Motor neuron (in vitro differentiated cells): ENCODE data around the gene SERPIND1. TPM values are rescaled to one million over a fixed set of nuclear protein-coding genes. Genes with fewer than 3 reads are reported as not detected.
"Not testable (repeated sequence)": the region's sequence is repeated elsewhere in the genome, so short reads cannot be mapped to it uniquely, and the experiment has no call there.

ENCODE experiments used
- ATAC-seq, 8 experiments: fragments of 200-7000 bp; cut with Tn5 transposase; replicated peaks in 6 of 8; 2 replicates each; pipeline ENCODE4 v1.8.0; 2021; ENCODE audit warnings: mild to moderate bottlenecking in 8 of 8, moderate library complexity in 8 of 8
- H3K27ac ChIP-seq, 2 donors: fragments of 250-450 bp; sonication (Bioruptor Pico); 2 replicates each; pipeline ENCODE4 v1.9.0; 2021; ENCODE audit warnings: antibody characterized with exemption in 2 of 2, mild to moderate bottlenecking in 2 of 2, moderate library complexity in 1 of 2
- H3K4me1 ChIP-seq, 2 donors: fragments of 250-450 bp; sonication (Bioruptor Pico); replicated peaks in 1 of 2; 2 replicates each; pipeline ENCODE4 v1.6.1; 2021; ENCODE audit warnings: antibody characterized with exemption in 2 of 2, mild to moderate bottlenecking in 2 of 2, moderate library complexity in 1 of 2
- H3K4me3 ChIP-seq, 5 donors: fragments of 250-450 bp; sonication (Bioruptor Pico); 2 replicates each; pipeline ENCODE4 v1.9.0; 2021; ENCODE audit warnings: antibody characterized with exemption in 5 of 5, mild to moderate bottlenecking in 5 of 5, moderate library complexity in 4 of 5
- WGBS, 10 experiments: fragments of 450-650 bp; shearing (Covaris generic); methylation state at CpG; one replicate each; pipeline ENCODE4 v1.0.0; 2022; 5-methylcytosine and 5-hydroxymethylcytosine counted together
- in situ Hi-C, 9 experiments: fragments of 400-800 bp; cut with MboI; loops; one replicate each; pipeline ENCODE4 v1.15.0; 2021; ENCODE audit warnings: low sequenced_read_pairs in 9 of 9, low pct_unique_long_range_greater_than_20kb in 2 of 9; ENCODE audit not compliant: unreplicated experiment in 9 of 9
- total RNA-seq, 8 experiments: library from RNA; unstranded; fragments of 300-600 nt; gene quantifications; 2 replicates each; pipeline versions ENCODE4 v1.2.3 to v1.2.4, GENCODE V29; 2022

Gene SERPIND1
- total RNA-seq, 8 experiments from 2014 or later = 0.17 to 1.8 (median 0.66) TPM

GRCh38 chr22:20765938-20766337 lies 8.0 kb upstream of the SERPIND1 start:
- Histone ChIP-seq H3K4me1 (no peaks in the 10 kb centered on the region), H3K27ac (peak overlapping the region in 1 of 2 donors; percentile 36), H3K4me3 (no peak overlapping the region)
- WGBS, 10 experiments = 83 to 100% (median 100%) methylated on average over 1 to 2 of the region's 2 CpGs; no CpG with 5 or more reads in 4 of the 10 experiments
- ATAC-seq = no peak
- in situ Hi-C loops = no loop called here

DNA sequence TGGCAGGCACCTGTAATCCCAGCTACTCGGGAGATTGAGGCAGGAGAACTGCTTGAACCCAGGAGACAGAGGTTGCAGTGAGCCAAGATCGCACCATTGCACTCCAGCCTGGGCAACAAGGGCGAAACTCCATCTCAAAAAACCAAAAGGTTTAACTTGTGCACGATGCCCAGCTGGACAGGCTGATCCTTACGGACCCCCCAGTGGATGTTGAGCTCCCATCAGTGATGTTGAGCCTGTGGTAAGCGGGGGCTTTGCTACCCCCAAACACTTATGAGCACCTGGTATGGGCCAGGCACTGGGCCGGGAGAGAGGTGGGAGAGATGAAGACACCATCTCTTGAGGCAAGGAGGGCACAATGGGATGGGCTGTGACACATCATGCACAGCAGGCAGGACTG lies 7.4 kb upstream of the SERPIND1 start:
- ATAC-seq = no peak
- Histone ChIP-seq H3K27ac (no peak overlapping the region), H3K4me1 (no peaks in the 10 kb centered on the region), H3K4me3 (no peak overlapping the region)
- WGBS, 10 experiments = 80 to 100% (median 90%) methylated on average over 1 to 4 of the region's 7 CpGs; no CpG with 5 or more reads in 5 of the 10 experiments
- in situ Hi-C loops = no loop called here

DNA sequence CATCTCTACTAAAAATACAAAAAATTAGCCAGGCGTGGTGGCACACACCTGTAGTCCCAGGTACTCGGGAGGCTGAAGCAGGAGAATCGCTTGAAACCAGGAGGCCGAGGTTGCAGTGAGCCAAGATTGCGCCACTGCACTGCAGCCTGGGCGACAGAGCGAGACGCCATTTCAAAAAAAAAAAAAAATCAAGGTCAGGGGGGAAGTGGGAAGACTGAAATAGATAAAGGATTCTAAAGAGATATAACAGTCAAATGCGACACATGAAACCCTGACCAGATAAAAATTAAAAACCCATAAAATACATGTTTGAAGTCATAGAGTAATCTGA lies 4.5 kb upstream of the SERPIND1 start:
- WGBS, 10 experiments = 80 to 100% (median 92%) methylated on average over 1 to 9 of the region's 9 CpGs; no CpG with 5 or more reads in 3 of the 10 experiments
- ATAC-seq, H3K27ac ChIP-seq, H3K4me3 ChIP-seq, in situ Hi-C loops, H3K4me1 ChIP-seq: not testable (repeated sequence)

DNA sequence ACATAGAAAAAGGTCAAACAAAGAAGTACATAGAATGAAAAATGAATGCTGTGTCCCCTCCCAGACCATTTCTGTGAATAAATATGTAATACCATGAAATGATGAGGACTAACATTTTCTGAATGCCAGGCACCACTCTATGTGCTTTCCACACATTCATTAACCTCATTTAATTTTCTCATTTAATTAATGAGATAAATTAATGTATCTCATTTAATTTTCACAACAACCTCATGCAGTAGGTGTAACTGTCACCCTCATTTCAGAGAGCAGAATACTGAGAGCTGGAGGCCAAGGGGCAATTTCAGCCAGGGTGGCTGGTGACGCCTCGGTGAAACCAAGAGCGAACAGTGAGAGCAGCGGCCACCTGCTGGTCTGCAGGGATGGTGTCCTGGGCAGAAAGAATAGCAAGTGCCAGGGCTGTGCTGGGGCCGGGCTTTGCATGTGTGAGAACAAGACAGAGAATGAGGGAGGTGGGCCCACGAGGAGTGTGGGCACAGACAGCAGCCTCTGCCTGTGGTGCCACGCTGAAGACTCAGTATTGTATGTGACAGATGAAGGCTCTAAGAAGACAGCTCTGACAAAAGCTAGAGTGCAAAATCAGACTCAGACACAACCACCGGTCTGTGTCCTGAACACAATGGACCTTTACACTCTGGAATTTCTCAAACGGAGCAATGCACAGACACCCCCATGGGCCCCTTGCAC lies 1.8 kb upstream of the SERPIND1 start:
- H3K4me1 ChIP-seq = no peaks in the 10 kb centered on the region
- H3K4me3 ChIP-seq = no peak overlapping the region
- peak in 4 of 8 experiments; percentile 12 to 36 (median 20) for ATAC-seq
- 73 to 100% (median 89%) methylated on average over 1 to 8 of the region's 9 CpGs; no CpG with 5 or more reads in 2 of the 10 experiments for WGBS, 10 experiments
- H3K27ac ChIP-seq = peak overlapping the region in 1 of 2 donors; percentile 41
- in situ Hi-C loops = no loop called here

DNA sequence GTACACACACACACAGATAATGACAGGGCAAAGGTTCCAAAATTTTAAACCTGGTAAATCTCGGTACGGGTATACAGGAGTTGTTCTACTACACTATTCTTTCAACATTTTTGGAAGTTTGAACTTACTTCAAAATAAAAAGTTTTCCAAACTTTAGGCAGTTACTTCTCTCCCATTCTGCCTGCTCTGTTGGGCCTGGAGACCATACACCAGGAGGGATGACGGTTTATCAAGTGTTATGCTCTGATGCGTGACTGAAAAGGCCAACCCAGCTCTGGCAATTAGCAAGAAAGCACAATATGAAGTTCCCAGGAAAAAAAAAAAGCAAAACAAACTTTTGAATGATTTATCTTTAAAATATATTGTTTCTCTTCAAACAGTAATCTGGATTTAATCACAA lies 969 bp downstream of the SERPIND1 start:
- in situ Hi-C loops = loop anchor here in 1 of 9 experiments (25.0 kb wide), 1 partner anchor 112 kb away; no protein-coding TSS in a partner anchor
- WGBS, 10 experiments = 92 to 100% (median 100%) methylated on average over 1 to 4 of the region's 4 CpGs; no CpG with 5 or more reads in 2 of the 10 experiments
- H3K4me1 ChIP-seq = no peaks in the 10 kb centered on the region
- ATAC-seq = no peak
- no peak overlapping the region for H3K27ac ChIP-seq
- no peak overlapping the region for H3K4me3 ChIP-seq

GRCh38 chr22:20775342-20775895 lies 1.5 kb downstream of the SERPIND1 start:
- H3K4me1 ChIP-seq = no peaks in the 10 kb centered on the region
- H3K4me3 ChIP-seq = no peak overlapping the region
- H3K27ac ChIP-seq = no peak overlapping the region
- in situ Hi-C loops = loop anchor here in 1 of 9 experiments (25.0 kb wide), 1 partner anchor 112 kb away; no protein-coding TSS in a partner anchor
- 70 to 100% (median 93%) methylated on average over 1 to 4 of the region's 4 CpGs for WGBS, 10 experiments
- no peak for ATAC-seq

DNA sequence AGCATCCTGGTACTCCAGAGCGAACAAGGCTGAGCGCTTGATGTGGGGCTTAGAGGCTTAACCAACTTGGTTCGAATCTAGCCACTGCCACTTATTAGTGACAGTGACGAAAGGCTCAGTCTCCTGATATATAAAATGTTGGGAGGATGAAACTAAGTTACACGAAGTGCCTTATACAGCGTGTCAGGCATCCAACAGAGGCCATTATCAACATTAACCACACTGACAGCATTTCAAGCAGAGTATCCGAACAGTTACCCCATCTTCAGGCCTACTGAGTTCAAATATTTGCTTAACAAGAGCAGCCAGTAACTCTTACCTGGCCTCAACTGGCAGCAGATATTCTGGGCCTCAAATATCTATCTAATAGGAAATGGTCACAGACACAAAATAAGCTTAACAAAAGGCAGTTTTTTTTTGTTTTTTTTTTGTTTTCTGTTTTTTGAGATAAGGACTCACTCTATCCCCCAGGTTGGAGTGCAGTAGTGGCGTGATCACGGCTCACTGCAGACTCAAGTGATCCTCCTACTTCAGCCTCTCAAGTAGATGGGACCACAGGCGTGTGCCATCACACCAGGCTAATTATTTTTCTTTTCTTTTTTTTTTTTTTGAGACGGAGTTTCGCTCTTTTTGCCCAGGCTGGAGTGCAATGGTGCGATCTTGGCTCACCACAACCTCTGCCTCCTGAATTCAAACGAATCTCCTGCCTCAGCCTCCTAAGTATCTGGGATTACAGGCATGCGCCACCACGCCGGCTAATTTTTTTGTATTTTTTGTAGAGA lies 2.9 kb downstream of the SERPIND1 start:
- in situ Hi-C loops = loop anchor here in 1 of 9 experiments (25.0 kb wide), 1 partner anchor 110 kb away; no protein-coding TSS in a partner anchor
- no peak for ATAC-seq
- 80 to 100% (median 94%) methylated on average over 1 to 16 of the region's 17 CpGs for WGBS, 10 experiments
- H3K4me1 ChIP-seq = no peaks in the 10 kb centered on the region
- H3K27ac ChIP-seq = peak overlapping the region in 1 of 2 donors; percentile 22
- H3K4me3 ChIP-seq = no peak overlapping the region

DNA sequence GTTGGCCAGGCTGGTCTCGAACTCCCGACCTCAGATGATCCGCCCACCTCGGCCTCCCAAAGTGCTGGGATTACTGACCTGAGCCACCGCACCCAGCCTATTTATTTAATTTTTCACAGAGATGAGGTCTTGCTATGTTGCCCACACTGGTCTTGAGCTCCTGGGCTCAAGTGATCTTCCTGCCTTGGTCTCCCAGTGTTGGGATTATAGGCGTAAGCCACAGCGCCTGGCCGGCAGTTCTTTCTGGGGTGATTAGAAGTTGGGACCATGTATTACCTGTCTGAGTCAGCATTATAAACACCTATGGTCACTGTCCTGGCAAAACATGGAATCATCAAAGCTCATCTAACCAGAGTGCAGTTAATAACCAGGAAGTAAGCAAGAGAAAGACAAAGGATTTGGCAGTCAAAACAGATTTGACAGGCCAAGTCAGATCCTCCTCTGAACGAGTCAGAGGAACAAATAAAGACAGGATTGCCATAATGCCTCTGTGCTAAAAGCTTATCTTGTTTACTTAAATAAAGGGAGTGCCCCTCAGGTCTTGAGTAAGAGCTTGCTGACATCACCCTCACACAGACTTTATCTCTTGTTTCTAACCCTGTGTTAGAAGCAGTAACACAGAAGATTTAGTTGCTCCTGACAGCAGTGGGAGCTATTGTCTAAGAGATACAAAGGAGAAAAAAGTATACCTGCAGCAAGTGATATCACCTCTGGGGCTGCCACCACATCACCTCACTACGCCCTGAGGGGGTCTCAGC lies 3.7 kb downstream of the SERPIND1 start:
- Histone ChIP-seq H3K4me3 (no peak overlapping the region), H3K4me1 (no peaks in the 10 kb centered on the region), H3K27ac (peak overlapping the region in 1 of 2 donors; percentile 69)
- ATAC-seq = peak in 5 of 8 experiments; percentile 45 to 99 (median 96)
- 0 to 100% (median 79%) methylated on average over 1 to 8 of the region's 10 CpGs; no CpG with 5 or more reads in 1 of the 10 experiments for WGBS, 10 experiments
- in situ Hi-C loops = loop anchor here in 1 of 9 experiments (25.0 kb wide), 1 partner anchor 110 kb away; no protein-coding TSS in a partner anchor

- H3K27ac ChIP-seq = no peak overlapping the region
- 45 to 97% (median 87%) methylated on average over 2 to 21 of the region's 25 CpGs; no CpG with 5 or more reads in 1 of the 10 experiments for WGBS, 10 experiments
- no peaks in the 10 kb centered on the region for H3K4me1 ChIP-seq
- in situ Hi-C loops = loop anchor here in 1 of 9 experiments (25.0 kb wide), 1 partner anchor 108 kb away; no protein-coding TSS in a partner anchor
- H3K4me3 ChIP-seq = no peak overlapping the region
- ATAC-seq = no peak
Measured at GRCh38 chr22:20779014-20779817, 5.3 kb downstream of the SERPIND1 start.

DNA sequence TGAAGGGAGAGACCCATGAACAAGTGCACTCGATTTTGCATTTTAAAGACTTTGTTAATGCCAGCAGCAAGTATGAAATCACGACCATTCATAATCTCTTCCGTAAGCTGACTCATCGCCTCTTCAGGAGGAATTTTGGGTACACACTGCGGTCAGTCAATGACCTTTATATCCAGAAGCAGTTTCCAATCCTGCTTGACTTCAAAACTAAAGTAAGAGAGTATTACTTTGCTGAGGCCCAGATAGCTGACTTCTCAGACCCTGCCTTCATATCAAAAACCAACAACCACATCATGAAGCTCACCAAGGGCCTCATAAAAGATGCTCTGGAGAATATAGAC lies 5.9 kb downstream of the SERPIND1 start:
- ATAC-seq = no peak
- no peaks in the 10 kb centered on the region for H3K4me1 ChIP-seq
- H3K4me3 ChIP-seq = no peak overlapping the region
- no peak overlapping the region for H3K27ac ChIP-seq
- 83 to 100% (median 95%) methylated on average over 1 to 5 of the region's 5 CpGs; no CpG with 5 or more reads in 3 of the 10 experiments for WGBS, 10 experiments
- in situ Hi-C loops = loop anchor here in 1 of 9 experiments (25.0 kb wide), 1 partner anchor 108 kb away; no protein-coding TSS in a partner anchor

- in situ Hi-C loops = loop anchor here in 1 of 9 experiments (25.0 kb wide), 1 partner anchor 106 kb away; no protein-coding TSS in a partner anchor
- H3K4me1 ChIP-seq = no peaks in the 10 kb centered on the region
- no peak for ATAC-seq
- peak overlapping the region; percentile 25 to 39 for H3K27ac ChIP-seq
- WGBS, 10 experiments = 61 to 100% (median 85%) methylated on average over 1 to 7 of the region's 11 CpGs
- no peak overlapping the region for H3K4me3 ChIP-seq
Measured at GRCh38 chr22:20781272-20781990, 7.5 kb downstream of the SERPIND1 start.
